ENCODE data around the gene ITGA1.
"Not testable (repeated sequence)": the region's sequence is repeated elsewhere in the genome, so short reads cannot be mapped to it uniquely, and the experiment has no call there.

ITGA1 gene

DNA sequence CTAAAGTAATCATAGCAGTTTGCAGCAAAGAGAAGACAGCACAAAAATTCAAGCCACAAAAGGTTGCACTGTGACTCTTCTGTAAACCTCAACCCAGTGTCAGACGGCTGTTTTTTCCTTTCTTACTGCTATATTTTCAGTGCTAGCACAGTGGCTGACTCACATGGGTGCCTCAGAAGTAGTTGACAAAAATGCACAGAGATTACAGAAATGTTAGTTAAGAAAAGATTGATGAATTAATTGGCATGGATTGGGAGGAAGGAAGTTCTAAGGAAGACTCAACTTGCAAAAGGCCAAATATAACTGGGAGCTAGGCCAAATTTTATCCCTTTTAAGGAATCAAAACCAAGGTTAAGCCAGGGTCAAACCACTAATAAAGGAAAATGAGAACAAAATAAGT is 43.7 kb upstream of the ITGA1 start:
- Histone ChIP-seq H3K27me3 (ENCODE audit: insufficient read depth, poor library complexity, severe bottlenecking) (no peaks in the 10 kb centered on the region), H3K27ac (ENCODE audit: poor library complexity, severe bottlenecking) (no peak overlapping the region), H3K4me3 (ENCODE audit: severe bottlenecking) (no peak overlapping the region), H3K9me3 (ENCODE audit: severe bottlenecking) (no peaks in the 10 kb centered on the region), H3K4me1 (ENCODE audit: insufficient read depth, poor library complexity, severe bottlenecking) (no peaks in the 10 kb centered on the region), H3K36me3 (ENCODE audit: low read depth) (no peaks in the 10 kb centered on the region)
- no peak for DNase-seq (ENCODE audit: low spot score)
- ATAC-seq (ENCODE audit: low read depth): peak; percentile 68
- TF ChIP-seq CTCF (IDR thresholded peaks at IDR 0.05; ENCODE audit: poor library complexity, severe bottlenecking): no peak

DNA sequence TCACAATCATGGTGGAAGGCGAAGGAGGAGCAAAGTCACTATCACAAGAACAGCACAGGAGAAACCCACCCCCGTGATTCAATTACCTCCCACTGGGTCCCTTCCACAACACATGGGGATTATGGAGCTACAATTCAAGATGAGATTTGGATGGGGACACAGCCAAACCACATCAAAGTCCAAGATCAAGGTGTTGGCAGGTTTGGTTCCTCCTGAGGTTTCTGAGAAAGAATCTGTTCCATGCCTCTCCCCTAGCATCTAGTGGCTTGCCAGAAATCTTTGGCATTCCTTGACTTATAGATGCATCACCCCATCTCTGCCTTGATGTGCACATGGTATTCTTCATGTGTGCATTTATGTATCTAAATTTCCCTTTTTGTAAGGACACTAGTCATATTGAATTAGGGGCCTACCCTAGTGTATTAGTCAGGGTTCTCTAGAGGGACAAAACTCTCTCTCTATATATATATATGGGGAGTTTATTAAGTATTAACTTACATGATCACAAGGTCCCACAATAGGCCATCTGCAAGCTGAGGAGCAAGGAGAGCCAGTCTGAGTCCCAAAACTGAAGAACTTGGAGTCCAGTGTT is 42.8 kb upstream of the ITGA1 start:
- not testable (repeated sequence) for H3K36me3 ChIP-seq (ENCODE audit: low read depth); H3K27ac ChIP-seq (ENCODE audit: poor library complexity, severe bottlenecking); ATAC-seq (ENCODE audit: low read depth); DNase-seq (ENCODE audit: low spot score); H3K9me3 ChIP-seq (ENCODE audit: severe bottlenecking); H3K27me3 ChIP-seq (ENCODE audit: insufficient read depth, poor library complexity, severe bottlenecking); H3K4me3 ChIP-seq (ENCODE audit: severe bottlenecking); H3K4me1 ChIP-seq (ENCODE audit: insufficient read depth, poor library complexity, severe bottlenecking)

DNA sequence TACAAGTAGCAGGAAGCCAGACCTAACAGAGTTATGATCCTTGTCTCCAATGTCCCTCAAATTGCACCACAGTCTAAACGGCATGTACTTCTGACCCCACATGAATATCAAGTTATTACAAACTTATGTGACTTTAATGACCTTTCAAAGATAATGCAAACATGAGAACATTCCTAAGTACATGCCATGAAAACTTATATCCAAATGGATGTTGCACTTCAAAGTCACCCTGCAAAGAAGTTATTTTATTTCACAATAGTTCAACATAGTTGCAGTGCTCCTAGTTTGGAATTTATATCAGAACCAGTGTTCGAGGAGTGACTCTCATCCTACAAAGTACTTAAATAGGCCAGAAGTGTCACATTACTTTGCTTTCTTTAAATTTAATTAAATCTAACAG is 41.2 kb upstream of the ITGA1 start:
- H3K27ac ChIP-seq (ENCODE audit: poor library complexity, severe bottlenecking): no peak overlapping the region
- no peaks in the 10 kb centered on the region for H3K4me1 ChIP-seq (ENCODE audit: insufficient read depth, poor library complexity, severe bottlenecking)
- H3K4me3 ChIP-seq (ENCODE audit: severe bottlenecking): no peak overlapping the region
- no peaks in the 10 kb centered on the region for H3K36me3 ChIP-seq (ENCODE audit: low read depth)
- no peak for ATAC-seq (ENCODE audit: low read depth)
- TF ChIP-seq CTCF (IDR thresholded peaks at IDR 0.05; ENCODE audit: poor library complexity, severe bottlenecking): no peak
- H3K27me3 ChIP-seq (ENCODE audit: insufficient read depth, poor library complexity, severe bottlenecking): no peaks in the 10 kb centered on the region
- no peaks in the 10 kb centered on the region for H3K9me3 ChIP-seq (ENCODE audit: severe bottlenecking)
- DNase-seq (ENCODE audit: low spot score): no peak

DNA sequence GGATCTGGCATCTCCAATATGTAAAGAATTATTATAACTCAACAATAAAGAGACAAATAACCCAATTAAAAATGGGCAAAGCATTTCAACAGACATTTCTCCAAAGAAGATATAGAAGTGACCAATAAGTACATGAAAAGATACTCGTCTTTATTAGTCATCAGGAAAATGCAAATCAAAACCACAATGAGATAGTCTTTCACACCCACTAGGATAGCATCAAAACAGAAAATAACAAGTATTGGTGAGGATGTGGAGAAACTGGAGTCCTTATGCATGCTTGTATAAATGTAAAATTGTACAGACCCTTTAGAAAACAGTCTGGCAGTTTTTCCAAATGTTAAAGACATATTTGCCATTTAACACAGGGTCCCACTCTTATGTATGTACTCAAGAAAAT is 39.1 kb upstream of the ITGA1 start:
- H3K27ac ChIP-seq (ENCODE audit: poor library complexity, severe bottlenecking): no peak overlapping the region
- no peaks in the 10 kb centered on the region for H3K27me3 ChIP-seq (ENCODE audit: insufficient read depth, poor library complexity, severe bottlenecking)
- no peaks in the 10 kb centered on the region for H3K36me3 ChIP-seq (ENCODE audit: low read depth)
- DNase-seq (ENCODE audit: low spot score) (no peak), ATAC-seq (ENCODE audit: low read depth) (no peak)
- no peak overlapping the region for H3K4me3 ChIP-seq (ENCODE audit: severe bottlenecking)
- no peak for TF ChIP-seq CTCF (IDR thresholded peaks at IDR 0.05; ENCODE audit: poor library complexity, severe bottlenecking)
- no peaks in the 10 kb centered on the region for H3K9me3 ChIP-seq (ENCODE audit: severe bottlenecking)
- H3K4me1 ChIP-seq (ENCODE audit: insufficient read depth, poor library complexity, severe bottlenecking): no peaks in the 10 kb centered on the region

DNA sequence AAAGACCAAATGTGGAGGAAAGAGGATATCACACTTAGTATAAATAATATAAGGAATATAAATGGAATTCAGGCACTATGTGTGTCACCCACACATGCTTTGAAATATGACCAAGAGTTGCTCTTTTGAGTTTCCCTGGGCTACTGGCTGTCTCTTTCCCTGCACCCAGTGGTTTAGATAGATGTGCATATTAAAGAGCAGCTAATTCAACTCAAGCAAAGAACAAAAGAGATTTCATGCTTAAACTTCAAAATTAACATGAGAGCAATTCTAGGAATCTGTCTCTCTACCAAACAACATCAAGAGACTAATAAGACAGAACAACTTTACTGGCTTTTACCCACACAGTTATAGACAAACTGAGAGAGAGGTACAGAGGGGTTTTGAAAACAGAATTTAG is 38.0 kb upstream of the ITGA1 start:
- Histone ChIP-seq H3K27me3 (ENCODE audit: insufficient read depth, poor library complexity, severe bottlenecking) (no peaks in the 10 kb centered on the region), H3K4me1 (ENCODE audit: insufficient read depth, poor library complexity, severe bottlenecking) (no peaks in the 10 kb centered on the region), H3K27ac (ENCODE audit: poor library complexity, severe bottlenecking) (no peak overlapping the region), H3K9me3 (ENCODE audit: severe bottlenecking) (no peaks in the 10 kb centered on the region), H3K36me3 (ENCODE audit: low read depth) (no peaks in the 10 kb centered on the region), H3K4me3 (ENCODE audit: severe bottlenecking) (no peak overlapping the region)
- ATAC-seq (ENCODE audit: low read depth) (no peak), DNase-seq (ENCODE audit: low spot score) (no peak)
- no peak for TF ChIP-seq CTCF (IDR thresholded peaks at IDR 0.05; ENCODE audit: poor library complexity, severe bottlenecking)

All from RWPE2 (cell line).